ENCODE data around the gene RBM48.

The RBM48 gene

DNA sequence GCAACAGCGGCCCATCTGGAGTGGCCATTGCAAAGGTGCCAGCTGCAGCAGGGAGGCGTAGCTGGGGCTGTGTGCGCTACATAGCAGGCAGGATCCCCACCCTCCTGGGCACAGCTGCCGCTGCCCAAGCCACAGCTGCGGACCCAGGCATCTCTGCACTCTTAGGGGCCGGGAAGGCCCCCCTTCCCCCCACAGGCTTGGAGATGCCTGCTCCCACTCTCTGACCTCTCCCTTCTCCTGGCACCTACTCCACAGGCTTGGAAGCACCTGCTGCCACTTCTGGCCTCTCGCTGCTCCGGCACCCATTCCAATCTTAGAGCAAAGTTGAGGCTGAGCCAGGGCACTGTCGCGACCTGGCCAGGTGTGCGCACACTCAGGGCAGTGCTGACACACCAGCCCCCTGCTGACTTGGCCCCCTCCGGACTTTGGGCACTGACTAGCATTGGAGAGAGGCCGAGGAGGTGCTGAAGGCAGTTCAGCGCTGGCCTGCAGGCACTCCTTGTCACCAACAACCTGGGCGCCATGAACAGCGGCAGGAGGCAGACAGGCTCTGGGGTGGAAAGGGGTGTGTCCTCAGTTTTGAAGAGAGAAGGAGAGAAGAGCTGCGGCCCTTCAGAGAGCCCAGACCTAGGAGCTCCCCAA is 18.4 kb downstream of the RBM48 start:
- DNase-seq, result no peak

DNA sequence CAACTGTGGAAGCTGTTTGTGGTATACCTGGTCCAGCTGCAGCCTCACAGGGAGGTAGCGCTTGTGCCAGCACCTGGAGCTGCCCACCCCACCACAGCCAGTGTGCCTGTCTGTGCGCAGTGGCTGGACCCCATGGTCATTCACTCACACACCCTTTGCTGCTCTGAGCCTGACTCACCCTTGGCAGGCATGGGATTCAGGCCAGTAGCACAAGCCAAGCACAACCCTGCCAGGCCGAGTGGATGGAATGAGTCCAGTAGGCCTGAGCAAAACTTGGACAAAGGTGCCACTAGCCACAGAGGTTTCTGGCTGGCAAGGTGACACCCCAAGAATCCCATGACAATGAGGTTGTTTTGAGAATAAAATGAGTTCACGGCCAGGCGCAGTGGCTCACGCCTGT is 19.0 kb downstream of the RBM48 start:
- DNase-seq, result no peak

GRCh38 chr7:92550194-92550593 is 21.6 kb downstream of the RBM48 start:
- no peak for DNase-seq

- no peak for DNase-seq
These were observed 28.7 kb downstream of the RBM48 start for GRCh38 chr7:92557249-92557648.

DNA sequence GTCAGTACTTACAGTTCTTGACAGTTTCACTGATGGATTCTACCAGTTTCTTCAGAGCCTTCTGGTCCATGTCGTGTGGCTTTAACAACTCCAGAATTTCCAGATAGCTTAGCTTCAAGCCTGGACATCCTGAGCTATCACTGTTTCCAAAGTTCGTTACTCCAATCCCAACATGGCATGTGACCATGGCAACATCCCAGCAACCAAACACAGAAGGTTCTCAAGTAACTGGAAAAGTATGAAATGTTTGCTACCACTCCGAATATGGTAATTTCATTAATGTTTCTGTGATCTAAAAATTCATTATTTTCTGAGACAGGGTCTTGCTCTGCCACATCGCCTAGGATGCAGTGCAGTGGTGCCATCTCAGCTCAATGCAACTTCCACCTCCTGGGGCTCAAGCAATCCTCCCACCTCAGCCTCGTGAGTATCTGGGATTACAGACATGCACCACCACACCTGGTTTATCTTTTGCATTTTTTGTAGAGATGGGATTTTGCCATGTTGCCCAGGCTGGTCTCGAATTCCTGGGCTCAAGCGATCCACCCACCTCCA is 29.3 kb downstream of the RBM48 start:
- DNase-seq, result no peak

- no peak for DNase-seq
These were observed 32.0 kb downstream of the RBM48 start for GRCh38 chr7:92560602-92561001.

DNA sequence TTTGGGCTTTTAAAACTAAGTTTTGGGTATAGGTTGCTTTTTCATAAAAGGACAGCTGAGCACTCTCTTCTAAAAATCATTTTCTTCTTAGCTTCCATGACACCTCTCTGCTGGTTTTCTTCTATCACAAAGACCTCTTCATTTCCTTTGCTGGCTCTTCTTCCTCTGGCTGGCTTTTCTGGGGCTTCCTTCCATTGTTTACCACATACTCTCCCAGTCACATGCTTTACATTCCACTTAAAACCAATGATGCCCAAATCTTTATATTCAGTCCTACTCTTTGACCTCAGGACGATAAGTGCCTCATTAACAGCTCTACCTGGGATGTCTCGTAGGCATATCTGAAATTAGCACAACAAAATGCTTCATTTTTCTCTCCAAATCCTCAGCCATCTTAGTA is 34.8 kb downstream of the RBM48 start:
- DNase-seq, result no peak

GRCh38 chr7:92567460-92567859 is 38.9 kb downstream of the RBM48 start:
- DNase-seq, result no peak

GRCh38 chr7:92569137-92569536 is 40.5 kb downstream of the RBM48 start:
- no peak for DNase-seq

- DNase-seq, result no peak
These were observed 47.7 kb downstream of the RBM48 start for GRCh38 chr7:92576296-92576695.

DNA sequence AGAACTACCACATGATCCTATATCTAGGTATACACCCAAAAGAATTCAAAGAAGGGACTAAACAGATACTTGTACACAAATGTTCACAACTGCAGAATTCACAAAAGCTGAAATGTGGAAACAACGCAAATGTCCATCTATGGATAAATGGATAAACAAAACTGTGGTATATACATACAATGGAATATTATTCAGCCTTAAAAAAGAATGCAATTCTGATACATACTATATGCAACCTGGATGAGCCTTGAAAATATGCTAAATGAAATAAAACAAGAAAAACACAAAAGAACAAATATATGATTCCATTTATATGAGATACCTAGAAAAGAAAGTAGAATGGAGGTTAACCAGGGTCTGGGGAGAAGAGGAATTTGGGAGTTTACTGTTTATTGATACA is 54.4 kb downstream of the RBM48 start:
- DNase-seq, result no peak

DNA sequence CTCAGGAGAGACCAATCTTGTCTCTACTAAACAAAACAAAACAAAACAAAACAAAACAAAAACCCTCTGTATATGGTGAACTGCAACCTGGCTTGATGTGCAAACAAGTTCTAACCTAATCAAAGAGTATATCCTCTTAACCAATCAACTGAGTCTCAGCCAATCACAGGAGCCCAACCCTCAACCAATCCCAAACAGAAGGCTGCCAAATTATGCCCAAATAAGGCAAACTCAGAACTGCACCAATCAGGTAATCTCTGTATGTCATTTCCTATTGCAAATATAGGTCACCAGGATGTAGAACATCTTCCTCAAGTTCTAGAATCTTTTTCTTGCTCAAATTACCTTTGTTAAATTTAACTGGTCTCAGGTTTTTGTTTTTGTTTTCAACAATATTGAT is 56.4 kb downstream of the RBM48 start:
- DNase-seq, result no peak

DNA sequence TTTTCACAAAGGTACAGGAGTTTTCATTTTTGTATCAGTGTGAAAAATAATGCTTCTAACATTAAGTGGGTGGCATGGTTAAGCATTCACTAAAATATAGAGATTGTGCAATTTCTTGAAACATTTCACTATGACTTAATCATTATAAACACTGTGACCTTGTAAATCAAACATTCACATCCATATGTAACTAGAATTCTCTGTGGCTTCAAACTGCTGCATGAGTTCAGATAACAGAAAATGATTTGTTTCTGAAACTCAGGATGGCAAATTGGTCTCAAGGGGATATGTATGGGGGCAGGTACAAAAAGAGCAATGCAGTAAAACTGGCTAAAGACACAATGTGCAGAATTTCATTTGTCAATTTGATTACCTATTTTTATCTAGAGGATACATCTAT is 57.8 kb downstream of the RBM48 start:
- DNase-seq, result no peak

DNA sequence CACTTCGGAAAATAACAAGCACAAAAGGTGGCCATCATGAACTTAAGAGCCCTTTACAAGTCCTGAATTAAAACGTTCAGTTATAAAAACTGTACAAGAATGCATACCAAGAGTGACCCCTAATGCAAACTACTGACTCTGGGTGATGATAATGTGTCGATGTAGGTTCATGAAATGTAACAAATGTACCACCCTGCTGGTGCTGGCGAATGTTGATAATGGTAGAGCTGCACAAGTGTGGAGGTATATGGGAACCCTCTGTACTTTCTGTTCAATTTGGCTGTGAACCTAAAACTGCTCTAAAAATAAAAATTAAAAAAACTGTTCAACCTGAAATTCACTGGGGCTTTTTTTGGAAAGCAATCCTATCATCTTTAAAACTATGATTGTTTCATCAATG is 58.2 kb downstream of the RBM48 start:
- no peak for DNase-seq
